Chondrocyte (in vitro differentiated cells): Measurements from ENCODE around the gene AUNIP. TPM values are rescaled to one million over a fixed set of nuclear protein-coding genes. Genes with fewer than 3 reads are reported as not detected.

Experiments used
- DNase-seq: peaks from one replicate; pipeline ENCODE4 v3.0.0; 2021; ENCODE audit warnings: mixed read lengths, low spot score
- H3K27ac Mint-ChIP-seq: one replicate; pipeline ENCODE4 v1.8.0; 2021; ENCODE audit warnings: mild to moderate bottlenecking, moderate library complexity, mixed read lengths; ENCODE audit not compliant: unreplicated experiment
- H3K27me3 Mint-ChIP-seq: 2 replicates; pipeline ENCODE4 v1.8.0; 2021; ENCODE audit warnings: low read depth, mixed read lengths
- H3K36me3 Mint-ChIP-seq: 2 replicates; pipeline ENCODE4 v1.8.0; 2021; ENCODE audit warnings: low read depth, mixed read lengths
- H3K4me1 Mint-ChIP-seq: 2 replicates; pipeline ENCODE4 v1.8.0; 2021; ENCODE audit warnings: low read depth, mild to moderate bottlenecking, mixed read lengths
- H3K4me3 Mint-ChIP-seq: one replicate; pipeline ENCODE4 v1.8.0; 2021; ENCODE audit warnings: mild to moderate bottlenecking, moderate library complexity, mixed read lengths; ENCODE audit not compliant: unreplicated experiment
- H3K9me3 Mint-ChIP-seq: 2 replicates; pipeline ENCODE4 v1.8.0; 2021; ENCODE audit warnings: low read depth, mixed read lengths
- CTCF ChIP-seq: fragments of 200-600 bp; sonication (generic); IDR thresholded peaks from 2 replicates; pipeline ENCODE4 v1.5.0; 2021; ENCODE audit warnings: antibody characterized with exemption, mild to moderate bottlenecking, moderate library complexity
- total RNA-seq: library from RNA; stranded (reverse); gene quantifications from 3 replicates; pipeline ENCODE4 v1.2.1, GENCODE V29; 2021

AUNIP gene
- total RNA-seq, 1 donor from 2014 or later: 0.80 TPM

DNA sequence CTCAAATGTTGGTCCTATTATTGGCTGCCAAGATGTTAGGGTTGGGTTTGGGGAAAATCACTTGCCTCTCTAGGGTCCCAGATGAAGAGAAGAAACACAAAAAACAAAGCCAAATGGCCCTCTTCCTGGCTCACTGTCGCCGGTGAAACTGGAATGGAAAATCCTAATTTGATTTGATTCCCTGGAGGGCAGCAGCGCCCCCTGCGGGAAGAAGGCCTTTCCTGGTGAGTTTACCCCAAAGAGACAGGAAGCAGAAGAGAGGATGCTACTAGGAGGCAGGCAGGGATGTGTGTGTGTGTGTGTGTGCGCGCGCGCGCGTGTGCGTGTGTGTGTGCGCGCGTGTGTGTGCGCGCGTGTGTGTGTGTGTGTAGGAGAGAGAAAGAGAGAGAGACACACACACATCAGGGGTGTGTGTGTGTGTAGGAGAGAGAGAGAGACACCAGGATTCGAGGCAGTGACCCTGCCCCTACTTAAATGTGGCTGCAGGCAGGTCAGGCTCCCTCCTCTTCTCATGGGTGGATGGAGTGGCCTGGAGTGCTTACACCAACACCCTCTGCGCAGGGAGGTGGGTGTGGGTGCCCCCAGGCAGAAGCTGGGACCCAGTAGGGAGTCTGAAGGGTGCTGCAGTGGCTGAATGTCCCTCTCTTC lies 62.3 kb downstream of the AUNIP start:
- DNase-seq: no peak
- peak; percentile 89 for TF ChIP-seq CTCF
- peaks cover 40% of the 10 kb centered on the region for H3K4me1 Mint-ChIP-seq
- H3K4me3 Mint-ChIP-seq: no peak overlapping the region
- H3K27ac Mint-ChIP-seq: no peak overlapping the region
- no peaks in the 10 kb centered on the region for H3K36me3 Mint-ChIP-seq
- H3K27me3 Mint-ChIP-seq: no peaks in the 10 kb centered on the region
- H3K9me3 Mint-ChIP-seq: no peaks in the 10 kb centered on the region

DNA sequence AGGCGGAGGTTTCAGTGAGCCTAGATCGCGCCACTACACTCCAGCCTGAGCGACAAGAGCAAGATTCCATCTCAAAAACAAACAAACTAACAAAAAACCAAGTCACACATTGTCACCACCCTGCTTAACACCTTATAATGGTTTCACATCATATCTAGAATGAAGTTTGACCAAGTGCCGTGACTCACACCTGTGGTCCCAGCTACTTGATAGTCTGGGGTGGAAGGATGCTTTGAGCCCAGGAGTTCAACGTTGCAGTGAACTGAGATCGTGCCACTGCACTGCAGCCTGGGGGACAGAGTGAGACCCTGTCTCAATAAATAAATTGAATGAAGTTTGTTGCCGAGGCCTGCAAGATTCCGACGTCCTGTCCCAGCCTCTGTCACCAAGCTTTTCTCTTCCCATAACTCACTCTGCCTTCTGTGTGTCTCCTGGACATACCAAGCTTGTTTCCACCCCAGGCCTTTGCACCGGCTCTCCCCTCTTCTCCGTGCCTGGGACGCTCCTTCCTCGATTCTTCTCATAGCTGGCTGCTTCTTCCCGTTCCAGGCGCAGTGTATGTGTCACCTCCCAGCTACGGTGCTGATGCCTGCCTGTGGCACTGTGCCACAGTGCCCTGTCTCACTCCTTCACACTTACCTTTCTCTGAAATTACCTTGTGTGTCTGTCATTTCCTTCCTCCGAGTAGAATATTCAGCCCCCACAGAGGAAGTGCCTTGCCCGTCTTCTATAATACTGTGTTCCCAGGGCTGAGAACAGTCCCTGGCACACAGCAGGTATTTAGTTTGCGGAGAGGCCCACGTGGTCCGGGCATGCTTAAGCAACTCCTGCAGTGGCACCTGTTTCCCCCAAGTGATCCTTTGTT lies 63.1 kb downstream of the AUNIP start:
- Mint-ChIP-seq H3K36me3 (no peaks in the 10 kb centered on the region), H3K9me3 (no peaks in the 10 kb centered on the region), H3K27me3 (no peaks in the 10 kb centered on the region), H3K4me3 (no peak overlapping the region), H3K27ac (no peak overlapping the region), H3K4me1 (peaks cover 39% of the 10 kb centered on the region)
- TF ChIP-seq CTCF: no peak
- no peak for DNase-seq

GRCh38 chr1:25795211-25795610 lies 64.0 kb downstream of the AUNIP start:
- no peaks in the 10 kb centered on the region for H3K9me3 Mint-ChIP-seq
- no peak overlapping the region for H3K27ac Mint-ChIP-seq
- H3K4me3 Mint-ChIP-seq: no peak overlapping the region
- no peak for TF ChIP-seq CTCF
- no peaks in the 10 kb centered on the region for H3K27me3 Mint-ChIP-seq
- DNase-seq: no peak
- H3K36me3 Mint-ChIP-seq: no peaks in the 10 kb centered on the region
- H3K4me1 Mint-ChIP-seq: peaks cover 31% of the 10 kb centered on the region

- DNase-seq: no peak
- Mint-ChIP-seq H3K27me3 (no peaks in the 10 kb centered on the region), H3K9me3 (no peaks in the 10 kb centered on the region), H3K4me3 (no peak overlapping the region), H3K36me3 (no peaks in the 10 kb centered on the region), H3K4me1 (peaks cover 27% of the 10 kb centered on the region), H3K27ac (peak overlapping the region; percentile 37)
- TF ChIP-seq CTCF: no peak
Measured at GRCh38 chr1:25794325-25794724, 64.9 kb downstream of the AUNIP start.

DNA sequence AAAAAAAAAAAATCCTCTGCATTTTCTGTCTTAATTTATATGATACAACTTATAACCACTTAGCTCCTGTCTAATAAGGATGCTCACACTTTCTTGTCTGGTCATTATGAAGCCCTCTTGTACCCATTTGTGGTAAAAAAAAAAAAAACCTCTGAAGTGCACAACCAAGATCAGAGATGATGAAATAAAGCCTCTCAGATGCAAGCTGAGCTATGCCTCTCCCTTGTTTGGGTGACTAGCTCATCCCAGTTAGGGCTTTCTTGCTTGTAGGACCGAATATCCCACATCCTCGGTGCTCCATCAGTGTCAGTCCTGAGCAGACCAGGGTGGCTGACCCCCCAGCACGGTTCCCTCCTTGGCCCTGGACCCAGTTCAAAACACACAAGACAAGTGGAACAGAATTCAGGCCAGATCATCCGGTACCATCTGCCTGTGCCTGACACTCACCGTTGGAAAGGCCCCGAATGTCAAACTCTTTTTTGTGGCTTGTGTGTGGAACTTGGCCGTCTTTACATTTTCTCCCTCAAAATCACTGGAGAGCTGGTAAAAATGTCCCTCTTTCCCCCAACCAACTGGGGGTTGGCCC lies 65.6 kb downstream of the AUNIP start:
- TF ChIP-seq CTCF: no peak
- no peak for DNase-seq
- Mint-ChIP-seq H3K27me3 (no peaks in the 10 kb centered on the region), H3K27ac (no peak overlapping the region), H3K9me3 (no peaks in the 10 kb centered on the region), H3K36me3 (no peaks in the 10 kb centered on the region), H3K4me1 (peaks cover 26% of the 10 kb centered on the region), H3K4me3 (no peak overlapping the region)
